B cell (primary cell): ENCODE results near the gene STX8.

ENCODE experiments used
- EZH2 ChIP-seq: IDR thresholded peaks from 2 replicates; pipeline ENCODE4 v1.6.1; 2012; ENCODE audit warnings: borderline replicate concordance, low read depth, mild to moderate bottlenecking, moderate library complexity, low read length; ENCODE audit not compliant: insufficient read depth, poor library complexity, severe bottlenecking
- TF ChIP-seq, protein P1 (sequence below): fragments of 200-600 bp; IDR thresholded peaks from one replicate; pipeline ENCODE4 v1.8.0; 2022; ENCODE audit warnings: antibody characterized with exemption, mild to moderate bottlenecking

DNA sequence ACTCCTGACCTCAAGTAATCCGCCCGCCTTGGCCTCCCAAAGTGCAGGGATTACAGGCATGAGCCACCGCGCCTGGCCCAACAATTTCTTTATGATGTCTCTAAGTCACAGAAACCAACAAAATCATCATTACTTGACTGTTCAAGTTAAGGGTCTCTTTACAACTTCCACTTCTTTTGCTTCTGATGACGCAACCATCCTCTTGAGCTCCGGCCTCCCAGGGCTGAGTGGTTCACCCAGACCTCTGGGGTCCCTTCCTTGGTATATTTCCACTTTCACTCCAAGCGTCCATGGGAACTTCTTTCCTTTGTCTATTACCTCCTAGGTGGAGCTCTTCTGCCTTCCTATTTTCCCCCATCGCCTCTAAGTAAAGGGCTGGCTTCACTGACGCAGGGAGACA lies 300.6 kb downstream of the STX8 start:
- TF ChIP-seq, protein P1, sequence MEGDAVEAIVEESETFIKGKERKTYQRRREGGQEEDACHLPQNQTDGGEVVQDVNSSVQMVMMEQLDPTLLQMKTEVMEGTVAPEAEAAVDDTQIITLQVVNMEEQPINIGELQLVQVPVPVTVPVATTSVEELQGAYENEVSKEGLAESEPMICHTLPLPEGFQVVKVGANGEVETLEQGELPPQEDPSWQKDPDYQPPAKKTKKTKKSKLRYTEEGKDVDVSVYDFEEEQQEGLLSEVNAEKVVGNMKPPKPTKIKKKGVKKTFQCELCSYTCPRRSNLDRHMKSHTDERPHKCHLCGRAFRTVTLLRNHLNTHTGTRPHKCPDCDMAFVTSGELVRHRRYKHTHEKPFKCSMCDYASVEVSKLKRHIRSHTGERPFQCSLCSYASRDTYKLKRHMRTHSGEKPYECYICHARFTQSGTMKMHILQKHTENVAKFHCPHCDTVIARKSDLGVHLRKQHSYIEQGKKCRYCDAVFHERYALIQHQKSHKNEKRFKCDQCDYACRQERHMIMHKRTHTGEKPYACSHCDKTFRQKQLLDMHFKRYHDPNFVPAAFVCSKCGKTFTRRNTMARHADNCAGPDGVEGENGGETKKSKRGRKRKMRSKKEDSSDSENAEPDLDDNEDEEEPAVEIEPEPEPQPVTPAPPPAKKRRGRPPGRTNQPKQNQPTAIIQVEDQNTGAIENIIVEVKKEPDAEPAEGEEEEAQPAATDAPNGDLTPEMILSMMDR, result no peak
- no peak for TF ChIP-seq EZH2
